KBM-7 (cell line): ENCODE results near the gene SETDB1.

Experiments used
- DNase-seq: peaks from one replicate; pipeline ENCODE4 v3.0.0-alpha.2; 2015
- in situ Hi-C: fragments of 300-500 bp; cut with MboI; formaldehyde crosslinking; loops from 2 replicates; pipeline ENCODE4 v1.14.3; 2020; ENCODE audit warnings: low sequenced_read_pairs, low pct_unique_long_range_greater_than_20kb, mixed read lengths

SETDB1 gene

GRCh38 chr1:150972417-150972940 is 46.3 kb downstream of the SETDB1 start:
- no peak for DNase-seq
- in situ Hi-C loops, result no loop called here

DNA sequence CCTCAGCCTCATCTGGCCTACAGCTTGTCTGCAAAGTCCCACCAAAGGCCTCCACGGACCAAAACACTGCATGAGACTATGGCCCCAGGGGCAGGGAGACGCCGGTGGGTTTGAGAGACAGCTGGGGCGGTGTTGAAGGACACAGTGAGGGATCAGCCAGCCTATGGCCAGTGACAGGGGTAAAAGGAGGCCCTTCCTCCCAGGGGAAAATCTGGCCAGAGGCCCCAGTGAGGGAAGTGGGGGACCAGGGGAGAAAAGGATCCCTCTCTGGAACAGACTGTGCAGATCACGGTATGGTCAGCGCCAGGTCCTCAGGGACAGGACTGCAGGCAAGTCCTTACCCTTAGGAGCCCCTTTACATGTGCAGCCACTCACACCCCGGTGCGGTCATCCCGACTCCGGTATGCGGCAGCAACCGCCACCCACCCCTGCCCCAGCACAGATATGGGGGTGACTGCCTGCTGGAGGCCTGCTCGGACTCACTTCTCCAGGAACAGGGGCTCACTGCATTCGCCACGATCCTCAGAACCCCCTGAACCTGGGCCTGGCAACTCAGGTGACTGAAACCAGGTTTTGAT is 47.2 kb downstream of the SETDB1 start:
- no peak for DNase-seq
- in situ Hi-C loops, result no loop called here

DNA sequence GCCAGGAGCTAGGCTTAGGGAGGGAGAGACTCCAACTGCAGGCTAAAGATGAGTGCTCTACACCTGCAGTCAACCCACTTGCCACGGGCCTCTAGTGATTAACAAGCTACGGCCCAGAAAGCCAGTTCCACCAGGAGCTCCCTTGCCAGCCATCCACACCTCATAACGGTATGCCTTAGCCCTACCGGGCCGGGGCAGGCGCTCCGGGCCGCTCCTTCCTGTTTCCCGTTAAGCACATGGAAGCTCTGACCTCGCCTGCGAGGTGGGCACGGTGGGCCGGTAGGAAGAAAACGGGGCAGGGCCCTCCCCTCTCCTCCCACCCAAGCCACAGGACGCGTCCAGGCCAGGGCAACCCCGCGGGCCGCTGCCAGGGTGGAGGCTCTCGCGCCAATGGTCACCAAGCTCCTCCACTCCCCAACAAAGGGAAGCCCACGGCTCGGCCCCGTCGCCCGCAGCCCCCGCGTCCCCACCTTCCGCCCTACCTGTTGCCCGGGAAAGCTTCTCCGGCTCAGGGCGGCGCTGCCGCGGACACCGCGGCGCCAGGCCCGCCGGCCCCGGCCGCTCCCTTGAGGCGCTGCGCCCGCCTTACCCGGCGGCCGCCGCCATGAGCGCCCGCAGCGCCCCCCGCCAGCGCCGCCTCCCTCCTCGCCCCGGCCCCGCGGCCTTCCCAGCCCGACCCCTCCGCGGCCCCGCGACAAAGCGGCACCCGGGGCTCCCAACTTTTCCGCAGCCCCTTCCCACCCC is 47.8 kb downstream of the SETDB1 start:
- DNase-seq, result peak; percentile 56
- in situ Hi-C loops, result no loop called here

DNA sequence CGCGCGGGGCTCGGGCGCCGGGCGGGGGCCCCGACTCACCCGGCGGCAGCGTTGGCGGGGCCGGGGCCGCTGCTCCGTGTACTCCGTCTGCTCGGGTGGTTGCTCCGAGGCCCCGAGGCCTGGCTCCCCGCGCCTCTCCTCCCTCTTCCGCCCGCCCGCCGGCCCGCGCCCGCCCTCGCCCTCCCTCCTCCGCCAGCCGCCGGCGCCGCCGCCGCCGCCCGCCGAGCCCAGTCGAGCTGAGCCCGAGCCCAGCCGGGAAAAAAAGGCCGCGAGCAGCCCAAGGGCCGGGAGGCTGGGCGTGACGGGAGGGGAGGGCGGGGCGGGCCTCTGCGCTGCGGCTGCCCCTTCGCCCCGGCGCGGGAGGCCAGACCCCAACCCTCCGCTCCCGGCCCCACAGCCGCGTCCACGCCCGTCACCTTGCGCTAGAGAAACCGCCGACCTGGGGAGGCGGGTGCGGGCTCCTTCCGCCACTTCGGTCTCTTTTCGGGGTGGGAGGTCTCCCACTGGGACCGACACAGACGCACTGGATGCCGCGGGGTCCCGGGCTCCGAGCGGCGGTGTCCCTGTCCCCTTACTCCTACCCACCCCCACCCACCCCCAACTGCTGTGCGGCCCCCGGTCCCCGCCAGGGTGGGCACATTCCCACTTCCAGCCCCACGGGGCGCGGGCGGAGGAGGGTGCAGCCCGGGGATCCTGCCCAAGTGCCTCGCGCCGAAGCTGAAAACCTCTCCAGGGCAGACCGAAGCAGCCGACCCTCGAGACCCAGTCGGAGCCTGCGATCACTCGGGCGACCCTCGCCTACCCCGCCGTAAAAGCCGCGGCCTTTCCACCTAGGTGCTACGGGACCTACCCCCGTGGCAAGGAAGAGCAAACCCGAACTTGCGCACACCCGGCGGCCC is 48.7 kb downstream of the SETDB1 start, which contains the start of gene CERS2:
Gene CERS2, minus strand, starts transcription at position 256 of the 899 bp plus-strand sequence. CDS start 5,745 bp downstream, outside the sequence.
- in situ Hi-C loops, result no loop called here
- peak; percentile 58 for DNase-seq

DNA sequence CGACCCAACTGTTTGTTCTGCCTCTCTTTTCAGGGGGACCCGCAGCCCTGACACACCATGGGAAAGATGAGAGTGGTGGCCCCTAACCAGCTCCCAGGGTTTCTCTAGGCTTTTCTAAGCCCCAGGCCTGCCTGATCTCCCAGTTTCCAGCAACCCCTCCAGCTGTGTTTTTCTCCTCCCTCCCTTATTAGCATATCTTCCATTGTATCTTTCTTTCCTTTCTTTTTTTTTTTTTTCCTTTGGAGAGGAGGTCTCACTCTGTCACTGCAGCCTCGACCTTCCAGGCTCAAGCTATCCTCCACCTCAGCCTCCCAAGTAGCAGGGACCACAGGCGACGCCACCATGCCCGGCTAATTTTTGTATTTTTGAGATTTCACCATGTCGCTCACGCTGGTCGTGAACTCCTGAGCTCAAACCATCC is 50.2 kb downstream of the SETDB1 start:
- no peak for DNase-seq
- in situ Hi-C loops, result no loop called here

GRCh38 chr1:150976879-150977694 is 50.9 kb downstream of the SETDB1 start:
- peak; percentile 95 for DNase-seq
- in situ Hi-C loops, result no loop called here

DNA sequence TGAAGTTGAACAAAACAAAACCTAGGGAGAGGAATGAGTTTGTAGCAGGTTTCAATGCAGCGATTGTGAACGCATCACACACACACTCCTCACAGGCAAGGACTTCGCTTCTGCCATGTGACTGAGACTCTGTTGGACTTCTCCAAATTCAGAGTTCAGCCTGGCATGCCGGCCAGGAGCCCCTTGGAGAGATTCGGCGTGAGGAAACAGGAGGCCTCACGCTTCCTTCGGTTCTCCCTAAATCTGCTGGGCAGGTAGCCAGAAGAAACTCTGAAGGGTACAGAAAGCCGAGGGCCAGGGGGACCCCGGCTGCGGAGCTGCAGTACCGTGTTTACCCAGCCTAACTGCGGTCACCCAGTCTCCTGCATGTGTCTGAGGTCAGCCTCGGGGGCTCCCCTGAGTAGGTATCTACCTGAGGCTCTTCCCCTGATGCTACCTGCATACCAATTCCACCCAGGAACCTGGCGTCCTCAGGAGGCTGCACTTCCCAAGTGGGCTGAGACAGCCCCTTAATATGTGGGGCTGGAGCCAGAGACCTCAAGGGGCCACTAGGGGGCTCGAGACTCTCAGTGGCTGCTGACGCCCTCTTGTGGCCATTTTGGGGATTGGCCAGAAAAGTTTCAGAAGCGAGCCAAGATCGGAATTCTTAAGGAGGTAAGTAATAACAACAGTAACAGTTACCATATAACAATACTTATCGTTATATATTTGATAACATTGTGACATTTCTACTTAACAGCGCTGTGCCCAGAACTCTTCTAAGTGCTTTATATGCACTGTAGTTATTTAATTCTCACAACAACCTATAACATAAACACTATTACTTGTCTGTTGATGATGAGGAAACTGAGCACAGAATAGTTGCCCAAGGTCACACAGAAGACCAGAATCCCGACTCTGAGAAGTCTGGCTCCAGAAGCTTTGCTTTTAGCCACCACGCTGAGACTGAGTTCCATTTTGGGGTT is 53.2 kb downstream of the SETDB1 start:
- in situ Hi-C loops, result no loop called here
- DNase-seq, result peak; percentile 93

DNA sequence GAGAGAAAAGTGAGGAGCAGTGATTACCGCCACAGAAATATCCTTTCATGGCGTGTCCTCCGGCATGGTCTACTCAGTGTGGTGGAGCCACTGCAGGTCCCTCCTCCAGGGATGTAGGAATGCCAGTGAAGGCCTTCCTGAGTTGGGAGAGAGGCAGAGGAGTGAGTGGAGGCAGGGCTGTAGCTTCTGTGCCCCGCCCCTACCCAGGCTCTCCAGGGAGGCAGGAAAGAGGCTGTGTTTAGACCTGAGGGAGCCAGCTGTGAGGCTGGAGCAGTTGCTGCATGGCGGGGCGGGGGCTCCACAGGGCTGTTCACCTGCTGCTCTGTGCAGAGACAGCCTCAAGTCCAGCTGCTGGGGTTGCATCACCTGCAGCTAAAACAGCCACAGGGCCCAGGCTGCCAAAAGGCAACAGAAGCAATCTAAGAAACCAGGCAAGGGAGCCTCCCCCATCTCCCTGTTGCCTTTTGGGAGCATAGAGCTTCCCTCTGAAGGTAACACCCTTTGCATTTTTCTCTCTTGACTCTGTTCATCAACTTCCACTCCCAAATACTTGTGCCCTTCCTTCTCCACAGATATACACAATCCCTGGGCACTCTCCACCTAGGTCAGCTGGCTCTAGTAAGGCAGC is 55.1 kb downstream of the SETDB1 start:
- in situ Hi-C loops, result no loop called here
- no peak for DNase-seq

DNA sequence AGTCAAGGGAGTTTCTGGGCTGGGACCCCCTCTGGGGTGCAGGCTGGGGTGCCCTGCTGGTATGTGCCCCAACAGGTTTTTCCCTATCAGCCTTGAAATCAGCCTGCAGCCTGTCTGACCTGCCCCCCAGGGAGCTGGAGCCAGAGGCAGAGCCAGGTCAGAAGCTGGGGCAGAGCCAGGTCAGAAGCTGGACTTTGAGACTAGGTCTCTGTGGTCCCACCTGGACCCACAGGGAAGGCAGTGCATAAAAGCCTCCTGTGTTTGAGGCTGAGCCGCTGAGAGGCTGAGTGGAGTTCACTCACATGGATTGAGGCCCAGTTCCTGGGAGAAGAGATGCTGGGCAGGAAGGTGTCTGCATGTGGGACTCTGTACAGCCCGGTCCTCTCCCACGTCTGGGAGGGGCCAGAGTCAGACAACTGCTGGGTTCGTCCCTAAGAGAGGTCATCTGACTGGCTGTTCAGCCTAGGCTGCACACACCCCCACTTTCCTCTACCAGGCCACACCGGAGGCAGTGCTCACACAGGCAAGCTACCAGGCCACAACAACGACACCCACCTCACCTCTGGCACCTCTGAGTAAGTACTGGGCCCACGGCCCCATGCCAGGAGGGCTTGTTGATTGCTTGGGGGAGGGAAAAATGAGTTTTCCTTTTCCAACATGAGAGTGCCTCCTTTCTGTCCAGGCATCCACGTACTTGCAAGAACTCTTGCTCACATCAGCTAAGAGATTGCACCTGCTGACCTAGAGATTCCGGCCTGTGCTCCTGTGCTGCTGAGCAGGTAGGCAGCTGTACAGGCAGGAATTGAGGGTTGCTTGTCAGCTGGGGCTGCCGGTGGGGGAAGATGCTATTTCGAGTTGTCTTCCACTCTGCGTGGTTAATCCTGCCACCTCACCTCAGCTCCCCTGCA is 55.9 kb downstream of the SETDB1 start, which contains the start of gene ANXA9:
Gene ANXA9, plus strand, starts transcription at position 488 of the 908 bp plus-strand sequence. CDS start 814 bp downstream, outside the sequence.
- no peak for DNase-seq
- in situ Hi-C loops, result no loop called here

GRCh38 chr1:150985179-150985825 is 59.1 kb downstream of the SETDB1 start:
- in situ Hi-C loops, result no loop called here
- DNase-seq, result no peak

- in situ Hi-C loops, result no loop called here
Measured at GRCh38 chr1:150987924-150988323, 61.8 kb downstream of the SETDB1 start.

GRCh38 chr1:150992626-150993025 is 66.5 kb downstream of the SETDB1 start:
- no peak for DNase-seq
- in situ Hi-C loops, result no loop called here

More at GRCh38 chr1:150987924-150988323, 61.8 kb downstream of the SETDB1 start:
- no peak for DNase-seq

- no peak for DNase-seq
- in situ Hi-C loops, result no loop called here
Measured at GRCh38 chr1:150994248-150994647, 68.1 kb downstream of the SETDB1 start.

DNA sequence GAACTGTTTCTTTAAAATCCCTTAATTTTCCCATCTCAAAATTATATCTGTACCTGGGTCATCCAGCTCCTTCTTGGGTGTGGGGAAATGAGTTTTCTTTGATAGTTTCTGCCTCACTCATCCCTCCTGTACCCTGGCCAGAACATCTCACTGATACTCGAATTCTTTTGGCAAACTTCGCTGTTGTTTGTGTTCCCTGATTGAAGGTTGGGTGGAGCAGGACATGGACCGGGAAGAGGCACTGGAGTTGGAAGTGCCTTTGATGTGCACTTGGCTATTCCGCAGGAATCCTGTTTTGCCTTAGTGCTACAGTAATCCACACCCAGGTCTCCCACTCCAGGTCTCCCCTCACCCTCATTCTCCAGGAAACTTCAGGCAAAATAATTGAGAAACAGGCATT is 69.3 kb downstream of the SETDB1 start:
- no peak for DNase-seq
- in situ Hi-C loops, result no loop called here

DNA sequence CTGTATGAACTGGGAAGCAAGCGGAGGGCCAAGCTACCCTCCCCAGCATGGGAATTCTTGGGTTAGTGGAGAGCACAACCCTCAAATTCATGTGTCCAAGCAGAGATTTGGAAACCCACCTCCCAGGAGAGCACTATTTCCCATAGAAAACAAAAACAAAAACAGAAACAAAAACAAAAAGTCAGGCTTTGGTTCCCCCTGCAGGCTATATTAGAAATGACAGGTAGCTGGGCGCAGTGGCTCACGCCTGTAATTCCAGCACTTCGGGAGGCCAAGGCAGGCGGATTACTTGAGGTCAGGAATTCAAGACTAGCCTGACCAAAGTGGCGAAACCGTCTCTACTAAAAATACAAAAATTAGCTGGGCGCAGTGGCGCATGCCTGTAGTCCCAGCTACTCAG is 69.7 kb downstream of the SETDB1 start:
- in situ Hi-C loops, result no loop called here
- DNase-seq, result no peak
